ENCODE results near the gene STK36.

STK36 gene

GRCh38 chr2:218664653-218665052 is 7.2 kb upstream of the STK36 start:
- DNase-seq: no peak

DNA sequence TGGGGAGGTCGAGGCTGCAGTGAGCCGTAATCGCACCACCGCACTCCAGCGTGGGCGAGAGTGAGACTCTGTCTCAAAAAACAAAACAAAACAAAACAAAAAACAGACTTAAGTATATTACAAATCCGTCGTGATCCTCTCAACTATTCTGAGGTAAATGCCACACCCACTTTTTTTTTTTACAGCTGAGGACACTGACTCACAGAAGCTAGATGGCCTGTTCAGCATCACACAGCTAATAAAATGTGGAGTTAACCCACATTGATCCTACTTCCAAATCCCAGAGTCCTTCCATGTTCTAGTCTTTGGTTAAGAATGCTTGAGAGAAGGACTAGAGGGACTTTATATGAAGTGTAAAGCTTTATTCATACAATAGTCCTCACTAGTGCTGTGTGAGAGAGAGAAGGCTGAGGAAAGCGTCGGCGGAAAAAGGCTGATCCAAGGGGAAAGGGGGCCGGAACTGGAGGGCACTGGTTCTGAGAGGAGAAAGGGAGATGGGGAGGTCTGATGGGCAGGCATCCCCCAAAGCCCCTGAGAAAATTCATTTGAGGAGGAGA is 711 bp upstream of the STK36 start:
- no peak for DNase-seq

DNA sequence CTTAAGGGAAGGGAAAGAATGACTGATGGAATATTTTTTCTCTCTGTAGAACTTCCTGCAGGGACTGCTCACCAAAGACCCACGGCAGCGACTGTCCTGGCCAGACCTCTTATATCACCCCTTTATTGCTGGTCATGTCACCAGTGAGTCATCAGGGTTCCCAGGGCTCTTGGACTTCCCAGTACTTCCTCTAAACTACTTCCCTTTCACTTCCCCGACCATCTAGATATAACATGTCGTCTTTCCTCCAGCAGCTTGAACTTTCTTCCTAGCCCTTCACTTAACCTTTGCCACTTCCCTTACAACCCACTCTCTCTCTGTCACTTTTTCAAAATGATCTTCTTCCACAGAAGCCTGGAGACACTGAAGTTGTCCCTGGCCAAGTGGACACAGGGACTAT is 7.2 kb downstream of the STK36 start:
- no peak for DNase-seq

- DNase-seq: no peak
Observed at GRCh38 chr2:218680061-218680460, 8.2 kb downstream of the STK36 start.

DNA sequence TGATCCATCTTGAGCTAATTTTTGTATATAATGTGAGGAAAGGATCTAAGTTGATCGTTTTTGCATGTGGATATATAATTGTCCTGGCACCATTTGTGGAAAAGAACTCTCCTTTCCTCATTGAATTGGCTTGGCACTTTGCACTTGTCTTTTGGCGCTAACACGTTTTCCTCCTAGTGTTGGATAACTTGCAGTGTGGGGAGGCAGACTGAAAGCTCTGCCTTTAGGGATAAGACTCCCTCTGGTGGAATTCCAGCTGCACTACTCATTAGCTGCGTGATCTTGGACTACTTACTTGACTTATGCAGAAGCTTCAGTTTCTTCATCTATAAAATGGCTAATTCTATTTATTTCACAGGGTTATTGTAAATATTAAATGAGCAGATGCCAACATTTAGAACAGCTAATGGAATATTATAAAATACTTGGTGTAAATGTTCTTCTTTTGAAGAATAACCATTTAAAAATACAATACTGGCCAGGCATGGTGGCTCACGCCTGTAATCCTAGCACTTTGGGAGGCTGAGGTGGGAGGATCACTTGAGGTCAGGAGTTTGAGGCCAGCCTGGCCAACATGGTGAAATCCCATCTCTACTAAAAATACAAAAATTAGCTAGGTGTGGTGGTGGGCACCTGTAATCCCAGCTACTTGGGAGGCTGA is 15.6 kb downstream of the STK36 start:
- DNase-seq: peak; percentile 69

GRCh38 chr2:218691234-218691633 is 19.3 kb downstream of the STK36 start:
- no peak for DNase-seq

- no peak for DNase-seq
Observed at GRCh38 chr2:218694405-218695145, 22.7 kb downstream of the STK36 start.

DNA sequence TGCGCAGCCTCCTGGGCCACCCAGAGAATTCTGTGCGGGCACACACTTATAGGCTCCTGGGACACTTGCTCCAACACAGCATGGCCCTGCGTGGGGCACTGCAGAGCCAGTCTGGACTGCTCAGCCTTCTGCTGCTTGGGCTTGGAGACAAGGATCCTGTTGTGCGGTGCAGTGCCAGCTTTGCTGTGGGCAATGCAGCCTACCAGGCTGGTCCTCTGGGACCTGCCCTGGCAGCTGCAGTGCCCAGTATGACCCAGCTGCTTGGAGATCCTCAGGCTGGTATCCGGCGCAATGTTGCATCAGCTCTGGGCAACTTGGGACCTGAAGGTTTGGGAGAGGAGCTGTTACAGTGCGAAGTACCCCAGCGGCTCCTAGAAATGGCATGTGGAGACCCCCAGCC is 27.0 kb downstream of the STK36 start:
- DNase-seq: no peak

- DNase-seq: no peak
Observed at GRCh38 chr2:218701806-218702205, 29.9 kb downstream of the STK36 start.

GRCh38 chr2:218703341-218703740 is 31.5 kb downstream of the STK36 start:
- DNase-seq: no peak

GRCh38 chr2:218708086-218708485 is 36.2 kb downstream of the STK36 start:
- DNase-seq: no peak

DNA sequence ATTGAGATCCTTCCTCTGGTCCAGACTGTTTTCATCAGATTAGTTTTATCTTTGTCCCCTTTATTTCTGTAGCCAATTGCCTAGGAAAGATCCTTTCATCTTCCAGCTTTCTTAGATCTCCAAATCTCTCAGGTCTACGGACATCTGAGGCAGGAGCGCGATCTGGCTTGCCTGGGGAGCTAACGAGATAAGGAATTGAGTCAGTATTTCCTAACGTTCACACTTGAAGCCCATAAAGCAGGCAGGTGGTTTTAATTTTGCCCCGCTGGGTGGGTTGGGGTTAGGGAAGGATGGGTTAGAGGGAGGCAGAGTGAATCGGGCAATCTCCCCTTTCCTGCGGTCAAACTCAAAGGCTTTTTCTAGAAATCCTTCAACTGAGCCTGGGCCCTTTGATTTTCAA is 38.0 kb downstream of the STK36 start:
- no peak for DNase-seq

DNA sequence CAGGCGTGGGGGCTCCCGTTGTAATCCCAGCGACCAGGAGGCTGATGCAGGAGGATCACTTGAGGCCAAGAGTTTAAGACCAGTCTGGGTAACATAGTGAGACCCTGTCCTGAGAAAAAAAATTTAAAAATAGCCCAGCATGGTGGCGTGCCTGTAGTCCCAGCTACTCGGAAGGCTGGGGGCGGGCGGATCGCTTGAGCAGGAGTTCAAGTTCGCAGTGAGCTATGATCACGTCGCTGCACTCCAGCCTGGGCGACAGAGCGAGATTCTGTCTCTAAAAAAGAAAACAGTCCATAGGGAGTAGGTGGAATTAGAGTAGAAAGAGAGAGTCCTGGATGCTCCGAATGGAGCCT is 38.4 kb downstream of the STK36 start:
- DNase-seq: no peak

DNA sequence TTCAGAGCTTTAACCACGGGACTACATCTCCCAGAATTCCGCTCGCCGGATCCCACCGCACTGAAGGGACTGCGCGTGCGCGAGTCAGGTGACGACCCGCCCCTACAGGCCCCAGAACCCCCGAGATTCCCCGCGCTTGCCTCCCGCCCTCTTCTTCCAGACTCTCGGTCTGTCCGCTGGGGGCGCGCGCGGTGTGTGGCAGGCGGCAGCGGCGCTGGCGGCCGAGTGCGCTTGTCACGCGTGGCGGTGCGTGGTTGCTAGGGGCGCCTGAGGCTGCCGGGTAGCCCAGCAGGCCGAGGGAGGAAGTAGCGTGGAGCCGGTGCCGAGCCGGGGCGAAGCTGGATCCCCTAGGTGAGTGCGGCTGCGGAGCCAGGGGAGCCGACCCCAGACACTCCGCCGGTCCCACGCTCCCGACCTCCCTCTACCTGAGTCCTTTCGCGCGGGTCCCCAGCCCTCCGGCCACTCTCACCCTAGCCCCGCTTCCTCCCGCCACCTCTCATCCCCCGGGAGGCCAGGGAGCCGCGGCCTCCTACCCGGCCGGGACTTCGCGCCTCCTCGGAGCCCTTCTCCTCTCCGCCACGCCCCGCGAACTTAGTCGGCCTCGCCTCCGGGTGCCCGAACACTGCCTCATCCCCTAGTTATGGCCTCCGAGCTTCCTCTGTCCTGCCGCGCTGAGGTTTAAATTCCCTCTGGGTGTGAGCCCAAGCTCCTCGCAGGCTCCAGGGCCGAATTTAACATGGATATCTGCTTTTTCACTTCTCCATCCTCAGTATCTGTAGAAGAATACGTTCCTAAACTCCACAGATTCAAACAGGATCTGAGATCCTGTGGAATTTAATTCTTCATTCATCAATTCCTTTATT is 39.0 kb downstream of the STK36 start, which contains the start of gene TTLL4:
TSS of gene TTLL4 (plus strand) at position 149 of the 863 bp plus-strand sequence. CDS start 26,842 bp downstream, outside the sequence.
- peak; percentile 97 for DNase-seq

GRCh38 chr2:218711550-218711929 is 39.7 kb downstream of the STK36 start:
- no peak for DNase-seq

GRCh38 chr2:218713922-218714321 is 42.0 kb downstream of the STK36 start:
- DNase-seq: no peak

- DNase-seq: no peak
Observed at GRCh38 chr2:218716070-218716469, 44.2 kb downstream of the STK36 start.

- DNase-seq: no peak
Observed at GRCh38 chr2:218717262-218717661, 45.4 kb downstream of the STK36 start.

DNA sequence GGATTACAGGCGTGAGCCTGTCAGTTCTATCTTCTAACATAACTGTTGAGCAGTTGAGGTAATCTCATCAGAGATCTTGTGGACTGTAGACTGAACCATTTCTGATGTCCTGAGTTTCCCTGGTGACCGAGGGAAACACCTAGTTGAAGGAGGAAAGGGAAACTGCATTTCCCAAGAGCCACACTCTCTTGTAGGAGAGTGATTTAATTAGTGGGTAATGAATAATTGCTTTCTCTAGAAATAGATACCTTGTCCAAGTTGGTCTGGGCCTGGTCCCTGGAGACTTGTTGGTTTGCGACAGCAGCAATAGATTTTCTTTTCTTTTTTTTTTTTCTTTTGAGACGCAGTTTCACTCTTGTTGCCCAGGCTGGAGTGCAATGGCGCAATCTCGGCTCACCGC is 46.2 kb downstream of the STK36 start:
- no peak for DNase-seq

DNA sequence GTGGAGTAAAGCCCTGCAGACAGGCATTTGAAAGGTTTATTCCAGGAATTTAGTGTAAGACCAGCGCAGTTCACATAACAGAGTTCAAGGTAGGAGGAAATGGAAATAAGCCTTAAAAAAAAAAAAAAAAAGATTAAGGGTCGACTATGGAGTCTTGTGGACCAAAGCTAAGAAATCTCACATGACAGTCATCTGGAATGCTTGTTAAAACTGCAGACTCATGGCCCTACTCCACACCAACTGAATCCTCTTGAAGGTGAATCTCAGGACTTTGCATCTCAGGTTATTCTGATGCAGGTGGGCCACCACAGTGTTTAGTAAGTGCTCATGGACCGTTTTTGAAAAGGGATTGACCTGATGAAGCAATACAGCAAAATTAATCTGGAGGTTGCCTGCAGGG is 47.6 kb downstream of the STK36 start:
- DNase-seq: no peak

GRCh38 chr2:218720048-218721041 is 48.5 kb downstream of the STK36 start:
- no peak for DNase-seq

DNA sequence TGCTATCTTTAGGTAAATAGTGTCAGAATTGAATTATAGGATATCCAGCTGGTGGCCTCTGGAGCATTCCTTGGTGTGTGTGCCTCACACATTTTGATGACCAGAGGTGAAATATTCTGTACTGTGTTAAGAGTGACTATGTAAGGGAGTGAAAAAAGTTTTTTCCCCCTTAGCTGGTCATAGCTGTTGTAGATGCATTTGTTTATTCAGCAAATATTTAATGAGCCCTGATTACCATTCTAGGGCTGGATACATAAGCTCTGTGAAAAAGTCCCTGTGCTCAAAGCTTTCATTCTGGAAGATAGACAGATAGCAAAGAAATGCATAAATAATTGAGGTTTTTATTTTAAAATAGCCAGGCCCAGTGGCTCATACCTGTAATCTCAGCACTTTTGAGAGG is 49.6 kb downstream of the STK36 start:
- DNase-seq: no peak
